PC-3 (cell line): Measurements from ENCODE around the gene SURF6.

ENCODE experiments used
- CTCF ChIP-seq: fragments of 300-600 bp; sonication (generic); conservative IDR thresholded peaks from 2 replicates; pipeline ENCODE4 v1.5.1; 2017; ENCODE audit warnings: antibody characterized with exemption, low read depth, mild to moderate bottlenecking, low read length
- EZH2 ChIP-seq: fragments of 300-600 bp; sonication (generic); IDR thresholded peaks from one replicate; pipeline ENCODE4 v1.6.1; 2017; ENCODE audit warnings: antibody characterized with exemption, mild to moderate bottlenecking, low read length; ENCODE audit not compliant: unreplicated experiment
- EZH2phosphoT487 ChIP-seq: fragments of 300-600 bp; sonication (generic); IDR thresholded peaks from 2 replicates; pipeline ENCODE4 v1.6.1; 2018; ENCODE audit warnings: mild to moderate bottlenecking, antibody characterized with exemption, low read length, borderline replicate concordance

- peak; percentile 24; the same call in 1 of the 2 replicates for TF ChIP-seq CTCF
- TF ChIP-seq EZH2phosphoT487, result no peak
- no peak for TF ChIP-seq EZH2
These were observed 23.6 kb upstream of the SURF6 start for GRCh38 chr9:133359399-133360175.
